Thyroid gland (tissue), 4 donors: ENCODE measurements around the gene HOXA3. TPM values are rescaled to one million over a fixed set of nuclear protein-coding genes. Genes with fewer than 3 reads are reported as not detected.

ENCODE experiments used
- DNase-seq, 2 donors: peaks; one replicate each; pipeline ENCODE4 v3.0.0-alpha.2; 2019
- H3K27ac ChIP-seq, 3 donors: fragments of 200-600 bp; sonication (generic); 1 replicate in 2 of 3; 2 replicates in 1 of 3; pipeline ENCODE4 v1.5.1; 2016 to 2019; ENCODE audit warnings: mild to moderate bottlenecking in 1 of 3, moderate library complexity in 1 of 3
- H3K27me3 ChIP-seq: fragments of 200-600 bp; sonication (generic); one replicate; pipeline ENCODE4 v1.5.1; 2019
- H3K36me3 ChIP-seq, 2 donors: fragments of 200-600 bp; sonication (generic); one replicate each; pipeline ENCODE4 v1.5.1; 2016 to 2019
- H3K4me1 ChIP-seq, 2 donors: fragments of 200-600 bp; sonication (generic); one replicate each; pipeline ENCODE4 v1.5.1; 2017 to 2019
- H3K4me3 ChIP-seq, 3 donors: fragments of 200-600 bp; sonication (generic); replicated peaks in 1 of 3; 1 replicate in 2 of 3; 2 replicates in 1 of 3; pipeline ENCODE4 v1.5.1; 2016; ENCODE audit warnings: mild to moderate bottlenecking in 1 of 3
- H3K9me3 ChIP-seq: fragments of 200-600 bp; sonication (generic); one replicate; pipeline ENCODE4 v1.5.1; 2017
- CTCF ChIP-seq, 6 experiments: fragments of 200-600 bp in 3 of 6; fragments of 450-650 bp in 3 of 6; sonication (generic) in 3 of 6; IDR thresholded peaks; one replicate each; pipeline ENCODE4 v1.5.1; 2016 to 2019; ENCODE audit warnings: antibody characterized with exemption in 6 of 6, mild to moderate bottlenecking in 2 of 6, inconsistent platforms in 1 of 6, moderate library complexity in 1 of 6
- POLR2A ChIP-seq, 2 donors: fragments of 450-650 bp; IDR thresholded peaks; one replicate each; pipeline ENCODE4 v1.6.1; 2017; ENCODE audit warnings: antibody characterized with exemption in 2 of 2, mild to moderate bottlenecking in 2 of 2, moderate library complexity in 1 of 2
- WGBS, 2 donors: methylation state at CpG; one replicate each; pipeline ENCODE4 v1.1.5; 2017; 5-methylcytosine and 5-hydroxymethylcytosine counted together
- intact Hi-C: fragments of 100-400 bp; cut with DNase I; formaldehyde crosslinking; loops from one replicate; pipeline ENCODE4 v1.15.1; 2023
- total RNA-seq, 4 donors: library from RNA; depleted of rRNA; stranded (reverse); fragments of >200 nt; gene quantifications; one replicate each; pipeline ENCODE4 v1.2.3, GENCODE V29; 2016

Gene HOXA3
- total RNA-seq, 4 donors from 2014 or later: 0.94 to 6.1 (median 1.9) TPM

GRCh38 chr7:27164045-27164366 is 11.6 kb upstream of the HOXA3 start:
- Histone ChIP-seq H3K4me1 (peaks cover 12 to 29% of the 10 kb centered on the region in 2 donors), H3K4me3 (no peak overlapping the region), H3K9me3 (no peaks in the 10 kb centered on the region), H3K27me3 (peaks cover 74% of the 10 kb centered on the region), H3K27ac (no peak overlapping the region), H3K36me3 (no peaks in the 10 kb centered on the region)
- intact Hi-C loops: loop anchor here (5.0 to 10.0 kb wide), 2 partner anchors 787 to 1309 kb away; no protein-coding TSS in a partner anchor
- no peak for DNase-seq
- WGBS, 2 donors: 22 to 38% methylated on average over 12 of the region's 12 CpGs
- TF ChIP-seq CTCF (IDR thresholded peaks at IDR 0.05): no peak
- TF ChIP-seq POLR2A (IDR thresholded peaks at IDR 0.05): no peak

GRCh38 chr7:27163288-27164044 is 11.1 kb upstream of the HOXA3 start:
- Histone ChIP-seq H3K4me3 (no peak overlapping the region), H3K27me3 (peaks cover 72% of the 10 kb centered on the region), H3K4me1 (peaks cover 12 to 29% of the 10 kb centered on the region in 2 donors), H3K36me3 (no peaks in the 10 kb centered on the region), H3K27ac (no peak overlapping the region), H3K9me3 (no peaks in the 10 kb centered on the region)
- DNase-seq: no peak
- WGBS, 2 donors: 32 to 41% methylated on average over 24 of the region's 24 CpGs
- TF ChIP-seq CTCF (IDR thresholded peaks at IDR 0.05) (no peak), POLR2A (IDR thresholded peaks at IDR 0.05) (no peak)
- intact Hi-C loops: loop anchor here (5.0 to 10.0 kb wide), 2 partner anchors 786 to 1309 kb away; no protein-coding TSS in a partner anchor

GRCh38 chr7:27162561-27163287 is 10.3 kb upstream of the HOXA3 start:
- TF ChIP-seq POLR2A (IDR thresholded peaks at IDR 0.05) (no peak), CTCF (IDR thresholded peaks at IDR 0.05) (no peak)
- no peak for DNase-seq
- intact Hi-C loops: loop anchor here (5.0 to 10.0 kb wide), 2 partner anchors 785 to 1308 kb away; no protein-coding TSS in a partner anchor
- Histone ChIP-seq H3K27ac (no peak overlapping the region), H3K4me3 (no peak overlapping the region), H3K27me3 (peaks cover 71% of the 10 kb centered on the region), H3K9me3 (no peaks in the 10 kb centered on the region), H3K36me3 (no peaks in the 10 kb centered on the region), H3K4me1 (peaks cover 12 to 29% of the 10 kb centered on the region in 2 donors)
- WGBS, 2 donors: 59 to 69% methylated on average over 7 of the region's 7 CpGs

GRCh38 chr7:27161721-27162560 is 9.6 kb upstream of the HOXA3 start:
- DNase-seq: no peak
- no peak for TF ChIP-seq CTCF (IDR thresholded peaks at IDR 0.05)
- TF ChIP-seq POLR2A (IDR thresholded peaks at IDR 0.05): no peak
- Histone ChIP-seq H3K9me3 (no peaks in the 10 kb centered on the region), H3K4me3 (peak overlapping the region in 1 of 3 donors; percentile 42), H3K27me3 (peaks cover 65% of the 10 kb centered on the region), H3K36me3 (no peaks in the 10 kb centered on the region), H3K27ac (no peak overlapping the region), H3K4me1 (peaks cover 12 to 29% of the 10 kb centered on the region in 2 donors)
- WGBS, 2 donors: 37 to 41% methylated on average over 12 to 30 of the region's 30 CpGs
- intact Hi-C loops: loop anchor here (2.0 to 10.0 kb wide), 3 partner anchors 479 to 1307 kb away; no protein-coding TSS in a partner anchor
